Subcutaneous abdominal adipose tissue (tissue), 5 donors: ENCODE data around the gene TMEM33.

Experiments used
- H3K27ac ChIP-seq: one replicate; pipeline ENCODE4 v1.7.0; 2013; ENCODE audit warnings: low read depth, mild to moderate bottlenecking, inconsistent platforms, low read length, moderate library complexity
- H3K27me3 ChIP-seq, 5 donors: one replicate each; pipeline ENCODE4 v1.7.0; 2013; ENCODE audit warnings: low read length in 5 of 5, inconsistent platforms in 1 of 5; ENCODE audit not compliant: control insufficient read depth in 5 of 5, insufficient read depth in 4 of 5
- H3K36me3 ChIP-seq, 5 donors: one replicate each; pipeline ENCODE4 v1.7.0; 2013; ENCODE audit warnings: low read length in 5 of 5; ENCODE audit not compliant: control insufficient read depth in 5 of 5, insufficient read depth in 5 of 5
- H3K4me1 ChIP-seq, 5 donors: one replicate each; pipeline ENCODE4 v1.7.0; 2013; ENCODE audit warnings: low read length in 5 of 5, mild to moderate bottlenecking in 3 of 5, moderate library complexity in 1 of 5; ENCODE audit not compliant: control insufficient read depth in 5 of 5, insufficient read depth in 5 of 5
- H3K4me3 ChIP-seq, 5 donors: one replicate each; pipeline ENCODE4 v1.7.0; 2013; ENCODE audit warnings: low read length in 5 of 5, low read depth in 1 of 5
- H3K9ac ChIP-seq, 5 donors: one replicate each; pipeline ENCODE4 v1.7.0; 2013; ENCODE audit warnings: low read length in 5 of 5, mild to moderate bottlenecking in 4 of 5, moderate library complexity in 3 of 5
- H3K9me3 ChIP-seq, 5 donors: one replicate each; pipeline ENCODE4 v1.7.0; 2013; ENCODE audit warnings: low read length in 5 of 5; ENCODE audit not compliant: control insufficient read depth in 5 of 5
- donor health status: healthy.
- donor health status: healthy.
- donor health status: healthy.
- donor health status: healthy.
- donor health status: healthy.

The TMEM33 gene

GRCh38 chr4:41991916-41992767 lies 56.9 kb downstream of the TMEM33 start:
- no peaks in the 10 kb centered on the region for H3K36me3 ChIP-seq
- no peak overlapping the region for H3K27ac ChIP-seq
- H3K4me3 ChIP-seq: peak overlapping the region in 1 of 5 donors; percentile 92
- no peaks in the 10 kb centered on the region for H3K9me3 ChIP-seq
- H3K9ac ChIP-seq: peak overlapping the region in 1 of 5 donors; percentile 94
- peaks cover 2 to 31% (median 21%) of the 10 kb centered on the region in 5 donors for H3K4me1 ChIP-seq
- H3K27me3 ChIP-seq: no peaks in the 10 kb centered on the region

DNA sequence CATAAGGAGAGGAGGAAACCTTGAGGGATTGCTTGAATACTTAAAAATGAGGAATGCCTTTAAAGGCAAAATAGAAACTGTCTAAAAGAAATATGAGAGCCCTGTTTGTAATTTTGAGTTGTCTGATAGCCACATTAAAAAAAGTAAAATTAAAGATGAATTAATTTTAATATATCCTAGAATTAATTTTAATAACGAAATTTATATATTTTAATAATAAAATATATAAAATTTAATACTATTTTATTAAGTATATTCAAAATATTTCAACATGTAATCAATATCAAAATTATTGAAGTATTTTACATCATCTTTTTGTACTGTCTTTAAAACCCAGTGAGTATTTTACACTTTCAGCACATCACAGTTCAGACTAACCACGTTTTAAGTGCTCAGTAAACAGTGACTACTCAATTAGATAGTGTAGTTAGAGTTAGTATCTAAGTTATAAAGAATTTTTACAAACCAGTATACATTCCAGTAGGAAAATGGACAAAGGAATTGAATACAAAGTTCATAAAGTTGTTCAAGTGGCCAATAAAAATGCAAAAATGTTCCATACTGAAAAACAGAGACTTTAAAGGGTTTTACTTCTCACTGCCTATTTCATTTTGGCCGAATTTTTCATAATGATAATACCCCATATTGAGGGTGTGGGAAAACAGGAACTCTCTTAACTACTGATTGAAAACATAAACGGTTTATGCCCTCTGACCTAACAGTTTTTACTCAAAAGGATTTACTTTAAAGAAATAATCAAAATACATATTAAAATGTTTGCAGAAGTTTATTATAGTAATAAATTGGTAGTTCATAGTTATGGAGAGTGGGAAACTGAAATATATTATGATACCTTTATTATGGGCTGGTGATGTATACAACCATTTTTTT lies 58.0 kb downstream of the TMEM33 start:
- no peak overlapping the region for H3K27ac ChIP-seq
- no peak overlapping the region for H3K4me3 ChIP-seq
- no peaks in the 10 kb centered on the region for H3K9me3 ChIP-seq
- H3K9ac ChIP-seq: peak overlapping the region in 1 of 5 donors; percentile 1
- H3K36me3 ChIP-seq: no peaks in the 10 kb centered on the region
- no peaks in the 10 kb centered on the region for H3K27me3 ChIP-seq
- H3K4me1 ChIP-seq: peaks cover 2 to 31% (median 21%) of the 10 kb centered on the region in 5 donors

GRCh38 chr4:41994461-41994985 lies 59.3 kb downstream of the TMEM33 start:
- Histone ChIP-seq H3K4me3 (no peak overlapping the region), H3K27me3 (no peaks in the 10 kb centered on the region), H3K9ac (no peak overlapping the region), H3K27ac (no peak overlapping the region), H3K36me3 (no peaks in the 10 kb centered on the region), H3K9me3 (no peaks in the 10 kb centered on the region), H3K4me1 (peaks cover 2 to 25% (median 20%) of the 10 kb centered on the region in 5 donors)

DNA sequence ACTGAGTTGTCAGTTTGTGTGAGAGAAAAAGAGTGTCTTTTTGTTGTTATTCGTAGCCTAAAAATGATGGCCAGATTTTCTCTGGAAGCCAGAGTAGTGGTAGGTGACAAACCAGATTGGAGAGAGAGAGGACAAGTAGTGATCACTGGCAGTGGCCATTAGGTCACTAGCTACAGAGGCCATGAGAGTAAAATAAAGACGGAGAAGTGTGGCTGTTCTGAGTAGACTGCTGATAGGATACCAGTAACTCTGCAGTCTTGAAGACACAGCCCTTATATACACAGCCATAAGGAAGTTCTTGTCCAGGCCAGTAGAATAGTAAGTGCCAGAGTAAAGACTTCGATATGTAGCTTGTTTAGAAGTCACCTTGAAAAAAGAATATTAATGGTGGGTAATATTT lies 62.8 kb downstream of the TMEM33 start:
- Histone ChIP-seq H3K27ac (no peak overlapping the region), H3K4me1 (no peaks in the 10 kb centered on the region), H3K4me3 (no peak overlapping the region), H3K9me3 (no peaks in the 10 kb centered on the region), H3K27me3 (no peaks in the 10 kb centered on the region), H3K36me3 (peaks cover 0 to 4% (median 0%) of the 10 kb centered on the region in 5 donors), H3K9ac (no peak overlapping the region)

GRCh38 chr4:41999321-41999720 lies 64.1 kb downstream of the TMEM33 start:
- Histone ChIP-seq H3K4me1 (no peaks in the 10 kb centered on the region), H3K9me3 (no peaks in the 10 kb centered on the region), H3K4me3 (no peak overlapping the region), H3K36me3 (peaks cover 0 to 12% (median 0%) of the 10 kb centered on the region in 5 donors), H3K27me3 (no peaks in the 10 kb centered on the region), H3K27ac (no peak overlapping the region), H3K9ac (no peak overlapping the region)

DNA sequence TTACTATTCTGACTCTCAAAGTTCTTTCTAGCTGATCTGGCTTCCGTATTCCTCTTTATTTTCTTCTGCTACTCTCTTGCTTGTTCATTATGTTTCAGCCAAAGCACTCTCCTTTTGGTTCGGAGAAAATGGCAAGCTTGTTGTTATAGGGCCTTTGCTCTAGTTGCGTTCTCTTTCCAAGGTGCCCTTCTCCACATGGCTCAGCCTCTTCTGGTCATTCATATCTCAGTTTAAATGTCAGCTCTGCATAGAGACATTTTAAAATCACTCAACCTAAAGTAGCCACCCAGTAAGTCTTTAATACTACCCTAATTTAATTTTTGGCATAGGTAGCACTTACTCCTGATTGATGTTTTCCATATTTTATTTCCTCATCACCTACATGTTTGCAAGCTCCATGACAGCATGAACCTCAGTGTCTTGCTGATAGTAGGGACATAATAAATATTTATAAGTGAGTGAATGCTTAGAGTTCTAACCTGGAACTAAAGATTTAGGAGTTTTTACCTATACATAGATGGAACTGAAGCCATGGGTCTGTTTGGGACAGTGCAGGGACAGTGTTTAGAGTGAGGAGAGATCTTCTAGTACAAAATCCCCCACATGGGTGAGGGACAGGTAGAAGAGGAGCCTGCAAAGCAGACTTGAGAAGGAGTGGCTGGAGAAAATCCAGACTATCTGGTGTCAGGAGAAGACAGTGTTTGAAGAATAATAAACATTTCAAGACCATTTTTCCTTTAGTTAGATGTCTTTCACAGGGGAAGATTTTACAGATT lies 73.0 kb downstream of the TMEM33 start:
- Histone ChIP-seq H3K27me3 (no peaks in the 10 kb centered on the region), H3K4me1 (no peaks in the 10 kb centered on the region), H3K36me3 (peaks cover 2 to 26% (median 9%) of the 10 kb centered on the region in 5 donors), H3K9ac (no peak overlapping the region), H3K27ac (no peak overlapping the region), H3K9me3 (no peaks in the 10 kb centered on the region), H3K4me3 (no peak overlapping the region)
